HUES48 (cell line): ENCODE results near the gene KPNA2.
A peak's percentile ranks its signal among the peaks of the same experiment; 100 is the strongest.
"Not testable (repeated sequence)": the region's sequence is repeated elsewhere in the genome, so short reads cannot be mapped to it uniquely, and the experiment has no call there.

Source experiments
- H3K27ac ChIP-seq: one replicate; pipeline ENCODE4 v1.7.0; 2013; ENCODE audit warnings: low read depth, low read length, inconsistent platforms
- H3K27me3 ChIP-seq: 2 replicates; pipeline ENCODE4 v1.6.1; 2013; ENCODE audit warnings: mild to moderate bottlenecking, low read length; ENCODE audit not compliant: control insufficient read depth, insufficient read depth
- H3K36me3 ChIP-seq: 2 replicates; pipeline ENCODE4 v1.6.1; 2013; ENCODE audit warnings: low read length; ENCODE audit not compliant: control insufficient read depth, insufficient read depth
- H3K4me1 ChIP-seq: 2 replicates; pipeline ENCODE4 v1.6.1; 2013; ENCODE audit warnings: mild to moderate bottlenecking, low read length; ENCODE audit not compliant: control insufficient read depth, insufficient read depth
- H3K4me3 ChIP-seq: 2 replicates; pipeline ENCODE4 v1.5.1; 2013; ENCODE audit warnings: mild to moderate bottlenecking, low read depth, low read length
- H3K9ac ChIP-seq: 2 replicates; pipeline ENCODE4 v1.6.1; 2013; ENCODE audit warnings: mild to moderate bottlenecking, low read depth, low read length, moderate library complexity
- H3K9me3 ChIP-seq: 2 replicates; pipeline ENCODE4 v1.6.1; 2013; ENCODE audit warnings: low read length; ENCODE audit not compliant: control insufficient read depth, insufficient read depth

KPNA2 gene

DNA sequence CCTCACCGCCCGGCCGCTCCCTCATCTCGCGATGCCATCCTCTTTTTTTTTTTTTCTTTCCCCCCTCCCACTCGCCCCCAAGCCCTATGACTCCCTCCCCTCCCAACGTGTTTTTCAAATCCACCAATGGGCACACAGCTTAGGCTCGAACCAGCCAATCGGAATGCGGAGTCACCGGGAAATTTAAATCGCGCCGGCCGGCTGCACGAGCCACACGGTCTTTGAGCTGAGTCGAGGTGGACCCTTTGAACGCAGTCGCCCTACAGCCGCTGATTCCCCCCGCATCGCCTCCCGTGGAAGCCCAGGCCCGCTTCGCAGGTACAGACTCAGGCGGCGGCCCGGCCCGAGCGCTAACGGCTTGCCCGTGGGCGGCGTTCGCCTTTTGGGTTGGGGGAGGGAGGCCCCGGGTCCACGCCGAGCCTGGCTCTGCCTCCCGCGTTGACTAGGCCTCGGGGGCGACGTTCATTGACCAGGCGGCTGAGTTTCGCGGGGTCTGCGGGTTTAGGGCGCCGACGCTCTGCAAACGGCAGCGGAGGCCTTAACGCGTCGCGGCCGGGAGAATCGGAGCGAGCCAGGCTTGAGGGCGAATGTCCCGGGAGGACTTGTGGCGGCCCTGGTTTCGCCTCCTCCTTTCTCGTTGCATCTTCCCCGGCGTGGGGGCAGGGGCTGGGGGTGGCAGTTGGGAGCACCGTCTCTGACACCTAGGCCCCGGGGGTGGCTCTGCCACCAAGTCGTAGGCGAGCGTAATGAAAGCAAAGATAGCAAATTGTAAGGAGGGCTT, at the start of gene KPNA2:
TSS of gene KPNA2 (plus strand) at position 213 of the 781 bp plus-strand sequence. CDS start 1,398 bp downstream, outside the sequence.
- H3K4me1 ChIP-seq, result peaks cover 22% of the 10 kb centered on the region
- H3K9me3 ChIP-seq, result no peaks in the 10 kb centered on the region
- H3K27ac ChIP-seq, result peak within 1 kb of the TSS; percentile 90
- peaks cover 41% of the 10 kb centered on the region for H3K36me3 ChIP-seq
- peak within 1 kb of the TSS; percentile 97 for H3K9ac ChIP-seq
- no peaks in the 10 kb centered on the region for H3K27me3 ChIP-seq
- H3K4me3 ChIP-seq, result peak within 1 kb of the TSS; percentile 88

GRCh38 chr17:67990909-67991308, 44.6 kb upstream of the KPNA2 start:
- no peak overlapping the region for H3K9ac ChIP-seq
- no peak overlapping the region for H3K4me3 ChIP-seq
- no peaks in the 10 kb centered on the region for H3K36me3 ChIP-seq
- no peak overlapping the region for H3K27ac ChIP-seq
- peaks cover 15% of the 10 kb centered on the region for H3K27me3 ChIP-seq
- no peaks in the 10 kb centered on the region for H3K9me3 ChIP-seq
- peaks cover 12% of the 10 kb centered on the region for H3K4me1 ChIP-seq

- H3K4me1 ChIP-seq, result peaks cover 12% of the 10 kb centered on the region
- no peaks in the 10 kb centered on the region for H3K36me3 ChIP-seq
- peak overlapping the region; percentile 91 for H3K27ac ChIP-seq
- peak overlapping the region; percentile 81 for H3K9ac ChIP-seq
- peak overlapping the region; percentile 96 for H3K4me3 ChIP-seq
- peaks cover 25% of the 10 kb centered on the region for H3K27me3 ChIP-seq
- H3K9me3 ChIP-seq, result no peaks in the 10 kb centered on the region
These were observed 42.9 kb upstream of the KPNA2 start for GRCh38 chr17:67992548-67993152.

GRCh38 chr17:67993153-67993997, 42.2 kb upstream of the KPNA2 start:
- H3K27ac ChIP-seq, result peak overlapping the region; percentile 91
- no peaks in the 10 kb centered on the region for H3K9me3 ChIP-seq
- peaks cover 25% of the 10 kb centered on the region for H3K27me3 ChIP-seq
- H3K36me3 ChIP-seq, result no peaks in the 10 kb centered on the region
- H3K9ac ChIP-seq, result peak overlapping the region; percentile 81
- peaks cover 12% of the 10 kb centered on the region for H3K4me1 ChIP-seq
- peak overlapping the region; percentile 96 for H3K4me3 ChIP-seq

DNA sequence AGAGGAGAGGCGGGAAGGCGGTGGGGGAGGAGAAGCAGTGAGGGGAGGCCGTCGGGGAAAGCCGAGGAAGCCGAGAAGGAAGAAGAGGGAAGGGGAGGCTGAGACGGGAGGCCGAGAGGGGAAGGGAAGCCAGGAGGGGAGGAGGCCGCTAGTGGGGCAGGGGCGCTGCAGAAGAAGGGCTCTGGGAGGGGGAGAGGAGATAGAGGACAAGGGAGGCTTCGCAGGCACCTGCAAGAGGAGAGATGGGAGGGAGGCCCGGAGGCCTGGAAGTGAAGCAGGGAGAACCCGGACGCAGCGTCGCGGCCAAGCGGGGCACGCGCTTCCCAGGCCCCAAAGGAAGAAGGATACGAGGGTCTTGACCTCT, 41.6 kb upstream of the KPNA2 start:
- H3K27me3 ChIP-seq, result peaks cover 27% of the 10 kb centered on the region
- no peaks in the 10 kb centered on the region for H3K36me3 ChIP-seq
- H3K9ac ChIP-seq, result peak overlapping the region; percentile 63
- H3K27ac ChIP-seq, result peak overlapping the region; percentile 79
- H3K4me1 ChIP-seq, result peaks cover 12% of the 10 kb centered on the region
- H3K9me3 ChIP-seq, result no peaks in the 10 kb centered on the region
- peak overlapping the region; percentile 78 for H3K4me3 ChIP-seq

- Histone ChIP-seq H3K9me3 (no peaks in the 10 kb centered on the region), H3K9ac (no peak overlapping the region), H3K4me3 (peak overlapping the region; percentile 81), H3K4me1 (peaks cover 12% of the 10 kb centered on the region), H3K27ac (no peak overlapping the region), H3K27me3 (peaks cover 27% of the 10 kb centered on the region), H3K36me3 (no peaks in the 10 kb centered on the region)
These were observed 40.5 kb upstream of the KPNA2 start for GRCh38 chr17:67994817-67995569.

- Histone ChIP-seq H3K36me3 (no peaks in the 10 kb centered on the region), H3K4me1 (peaks cover 12% of the 10 kb centered on the region), H3K27ac (no peak overlapping the region), H3K4me3 (peak overlapping the region; percentile 81), H3K9ac (no peak overlapping the region), H3K27me3 (peaks cover 27% of the 10 kb centered on the region), H3K9me3 (no peaks in the 10 kb centered on the region)
These were observed 39.8 kb upstream of the KPNA2 start for GRCh38 chr17:67995570-67996263.

GRCh38 chr17:67996301-67997171, 39.0 kb upstream of the KPNA2 start, which contains the start of gene C17orf58:
Gene C17orf58 (minus strand): TSS chr17:67996469. CDS start chr17:67996198, 271 bp downstream.
- not testable (repeated sequence) for H3K9me3 ChIP-seq

DNA sequence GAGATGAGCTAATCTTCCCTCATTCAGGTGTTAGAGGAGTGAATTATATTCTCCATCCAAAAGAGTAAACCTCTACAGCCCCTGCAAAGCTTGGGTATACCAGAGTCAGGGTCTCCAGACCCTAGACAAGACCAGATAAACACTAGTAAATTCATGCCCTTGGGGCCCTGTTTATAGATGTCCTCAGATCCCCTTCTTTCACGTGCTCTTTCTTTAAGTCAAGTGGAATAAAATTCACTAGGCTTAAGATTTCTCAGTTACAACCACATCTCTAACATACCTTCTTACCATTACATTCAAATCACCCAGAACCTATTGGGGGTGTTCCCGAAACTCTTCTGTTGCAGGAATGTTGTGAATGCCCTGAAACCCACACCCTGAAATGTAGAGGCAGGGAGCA, 37.1 kb upstream of the KPNA2 start:
- Histone ChIP-seq H3K9me3 (no peaks in the 10 kb centered on the region), H3K4me3 (no peak overlapping the region), H3K36me3 (no peaks in the 10 kb centered on the region), H3K4me1 (peaks cover 12% of the 10 kb centered on the region), H3K27ac (no peak overlapping the region), H3K9ac (no peak overlapping the region), H3K27me3 (peaks cover 27% of the 10 kb centered on the region)

More at GRCh38 chr17:67996301-67997171, 39.0 kb upstream of the KPNA2 start, which contains the start of gene C17orf58:
- Histone ChIP-seq H3K4me1 (peaks cover 12% of the 10 kb centered on the region), H3K27me3 (peaks cover 27% of the 10 kb centered on the region), H3K4me3 (peak within 1 kb of the TSS; percentile 81)
- H3K9ac ChIP-seq, H3K36me3 ChIP-seq, H3K27ac ChIP-seq: not testable (repeated sequence)
